DMS53 treated with DMSO at 0.1 percent for 48 hours (cell line): ENCODE results near the gene DLK1.

Source experiments
- DNase-seq: peaks from one replicate; lab custom pipeline; 2025; ENCODE audit not compliant: unreplicated experiment; lab: John Stamatoyannopoulos, UW

DLK1 gene

DNA sequence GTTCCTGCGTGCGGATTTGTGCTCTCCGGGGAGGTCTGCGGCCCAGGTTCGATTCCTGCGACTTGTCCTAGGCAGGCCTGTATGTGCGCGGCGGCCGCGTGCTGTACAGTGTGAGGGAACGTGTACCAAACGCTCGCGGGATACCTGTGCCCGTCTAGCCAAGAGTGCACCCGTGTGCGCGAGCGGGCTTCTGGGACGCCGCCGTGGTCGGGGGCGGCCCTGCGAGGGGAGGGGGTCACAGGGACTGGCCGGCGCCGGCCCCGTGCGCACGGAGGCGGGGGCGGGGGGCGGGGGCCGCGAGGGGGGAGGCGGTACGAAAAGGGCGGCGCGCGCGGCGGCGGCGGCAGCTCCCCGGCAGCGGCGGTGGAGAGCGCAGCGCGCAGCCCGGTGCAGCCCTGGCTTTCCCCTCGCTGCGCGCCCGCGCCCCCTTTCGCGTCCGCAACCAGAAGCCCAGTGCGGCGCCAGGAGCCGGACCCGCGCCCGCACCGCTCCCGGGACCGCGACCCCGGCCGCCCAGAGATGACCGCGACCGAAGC, at the start of gene DLK1:
TSS of gene DLK1 (plus strand) at position 343 of the 536 bp plus-strand sequence. CDS start at position 520, 177 bp downstream.
- no peak for DNase-seq

DNA sequence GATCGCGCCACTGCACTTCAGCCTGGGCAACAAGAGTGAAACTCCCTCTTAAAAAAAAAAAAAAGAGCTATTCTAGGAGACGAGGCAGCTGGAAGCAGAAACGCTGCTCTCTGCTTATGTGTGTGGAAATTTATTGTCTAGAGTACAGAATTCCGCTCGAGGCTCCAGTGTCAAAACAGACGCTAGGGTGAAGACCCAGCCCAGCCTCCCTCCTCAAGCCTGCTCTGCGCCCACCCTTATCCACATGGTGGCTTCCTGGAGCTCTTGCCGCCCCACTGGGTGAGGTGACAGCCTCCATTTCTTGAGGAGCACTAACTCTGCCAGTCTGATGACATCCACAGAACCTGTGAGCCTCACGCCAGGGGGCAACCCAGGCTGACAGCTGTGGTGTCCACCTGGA, 49.5 kb upstream of the DLK1 start:
- DNase-seq, result no peak

GRCh38 chr14:100677554-100678468, 48.9 kb upstream of the DLK1 start:
- no peak for DNase-seq

DNA sequence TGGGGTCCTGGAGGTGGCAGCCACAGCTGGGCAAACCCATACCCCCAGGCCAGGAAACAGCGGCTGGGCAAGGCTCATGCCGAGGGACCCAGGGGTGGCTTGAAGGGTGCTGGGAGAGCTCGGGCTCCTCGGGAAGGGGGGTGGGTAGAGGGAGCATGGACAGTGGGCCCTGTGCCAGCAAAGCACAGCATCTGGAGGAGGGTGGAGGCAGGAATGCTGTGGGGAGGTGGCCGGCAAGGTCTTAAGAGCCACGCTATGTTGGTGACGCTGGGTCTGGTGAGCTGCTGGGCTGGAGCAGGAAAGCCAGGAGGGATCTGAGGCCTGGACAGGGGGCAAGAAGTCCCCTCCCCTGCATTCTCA, 48.2 kb upstream of the DLK1 start:
- no peak for DNase-seq

GRCh38 chr14:100679153-100679552, 47.5 kb upstream of the DLK1 start:
- no peak for DNase-seq

DNA sequence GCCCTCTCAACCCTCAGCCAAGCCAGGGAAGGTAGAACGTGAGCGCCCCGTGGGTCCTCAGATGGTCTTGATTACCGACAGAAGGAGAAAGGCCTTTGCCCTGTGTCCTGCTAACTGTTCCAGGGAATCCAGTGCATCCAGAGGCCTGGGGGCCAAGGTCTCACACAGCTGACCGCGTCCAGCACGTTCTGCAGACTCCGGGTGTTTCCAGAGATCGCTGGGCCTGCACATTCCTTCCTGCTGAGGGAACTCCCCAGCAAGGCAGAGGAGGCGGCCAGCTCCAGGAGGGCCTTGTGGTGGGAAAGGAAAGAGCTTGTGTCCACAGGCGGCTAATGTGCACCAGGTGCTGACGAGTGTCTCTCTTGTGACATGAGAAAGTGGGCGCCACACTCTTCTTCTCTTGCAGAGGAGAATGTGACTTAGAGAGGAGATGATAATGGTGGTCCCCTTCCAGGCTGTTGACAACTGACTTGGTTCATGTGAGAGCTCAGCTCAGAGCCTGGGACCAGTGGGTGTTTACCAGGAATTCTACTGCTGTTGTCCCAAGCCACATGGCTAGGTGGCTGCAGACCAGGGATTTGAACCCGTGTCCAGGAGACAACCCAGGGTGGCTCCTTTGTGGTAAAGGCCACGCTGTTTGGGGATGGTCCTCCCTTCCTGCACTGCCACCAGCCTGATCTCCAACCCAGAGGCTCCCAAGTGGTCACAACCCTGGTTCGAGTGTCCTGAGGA, 46.8 kb upstream of the DLK1 start:
- no peak for DNase-seq

- no peak for DNase-seq
Measured at GRCh38 chr14:100680439-100681051, 46.1 kb upstream of the DLK1 start.

DNA sequence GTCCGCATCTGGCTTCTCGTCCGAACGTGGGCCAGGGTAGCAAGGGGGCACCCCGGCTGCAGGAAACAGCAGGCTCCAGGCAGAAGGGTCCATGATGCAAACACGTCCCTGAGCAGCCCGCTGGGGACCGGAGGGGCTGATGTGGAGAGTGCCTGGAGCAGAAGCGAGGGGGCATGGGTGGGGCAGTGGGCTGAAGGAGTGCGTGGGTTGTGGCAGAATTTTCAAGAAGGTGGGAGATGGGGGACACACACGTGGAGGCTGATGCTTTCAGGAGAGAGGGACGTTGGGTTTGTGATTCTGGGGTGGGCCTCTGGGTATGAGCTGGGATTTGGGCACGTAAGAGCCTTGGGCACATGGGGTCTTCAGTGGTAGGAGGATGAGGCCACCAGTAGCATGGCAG, 45.6 kb upstream of the DLK1 start:
- no peak for DNase-seq

DNA sequence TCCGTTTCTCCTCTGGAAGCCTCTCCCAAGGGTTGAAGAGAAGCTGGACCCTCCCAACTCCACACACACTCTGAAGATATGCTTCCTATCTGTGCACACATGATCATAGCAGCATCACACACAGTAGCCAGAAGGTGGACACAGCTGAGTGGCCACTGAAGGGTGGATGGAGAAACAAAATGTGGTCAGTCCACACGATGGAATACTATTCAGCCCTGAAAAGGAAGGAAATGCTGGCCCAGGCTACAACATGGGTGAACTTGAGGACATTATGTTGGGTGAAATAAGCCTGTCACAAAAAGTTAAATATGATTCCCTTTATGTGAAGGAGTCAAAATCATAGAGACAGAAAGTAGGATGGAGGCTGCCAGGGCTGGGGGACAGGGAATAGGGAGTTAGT, 43.9 kb upstream of the DLK1 start:
- DNase-seq, result no peak

DNA sequence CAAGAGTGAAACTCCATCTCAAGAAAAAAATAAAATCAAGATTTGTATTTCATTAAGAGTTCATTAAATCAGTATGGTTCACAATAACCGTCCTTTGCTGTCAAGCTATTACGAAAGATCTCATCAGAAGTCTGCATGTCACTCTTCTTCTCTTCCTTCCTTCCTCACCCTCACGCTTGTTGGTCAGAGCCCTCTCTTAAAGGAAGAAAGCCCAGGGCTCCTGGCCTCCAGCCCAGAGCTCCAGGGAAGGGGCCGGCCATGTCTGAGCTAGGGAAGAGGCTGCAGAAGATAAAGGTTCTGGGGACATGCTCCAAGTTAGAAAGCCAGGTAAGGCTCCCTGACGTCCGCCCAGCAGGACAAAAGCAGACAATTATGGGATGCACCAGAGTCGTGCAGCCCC, 43.1 kb upstream of the DLK1 start:
- no peak for DNase-seq

DNA sequence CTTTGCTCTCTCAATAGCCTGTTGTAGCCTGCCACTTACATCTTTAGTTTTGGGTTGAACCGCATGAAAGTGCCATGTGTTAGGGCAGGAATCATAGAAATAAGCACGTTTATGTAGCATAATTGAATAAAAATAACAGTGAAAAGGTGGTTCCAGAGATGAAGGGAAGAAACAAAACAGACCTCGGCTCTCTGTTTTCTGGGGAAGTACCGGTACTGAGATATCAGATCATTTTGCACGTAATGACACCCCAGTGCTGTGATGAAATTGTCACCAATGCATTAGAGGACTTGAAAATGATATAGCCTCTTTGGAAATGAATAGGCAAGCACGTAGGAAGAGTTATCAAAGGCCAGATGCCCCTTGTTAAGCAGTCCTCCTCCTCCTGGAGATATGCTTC, 42.5 kb upstream of the DLK1 start:
- DNase-seq, result no peak

DNA sequence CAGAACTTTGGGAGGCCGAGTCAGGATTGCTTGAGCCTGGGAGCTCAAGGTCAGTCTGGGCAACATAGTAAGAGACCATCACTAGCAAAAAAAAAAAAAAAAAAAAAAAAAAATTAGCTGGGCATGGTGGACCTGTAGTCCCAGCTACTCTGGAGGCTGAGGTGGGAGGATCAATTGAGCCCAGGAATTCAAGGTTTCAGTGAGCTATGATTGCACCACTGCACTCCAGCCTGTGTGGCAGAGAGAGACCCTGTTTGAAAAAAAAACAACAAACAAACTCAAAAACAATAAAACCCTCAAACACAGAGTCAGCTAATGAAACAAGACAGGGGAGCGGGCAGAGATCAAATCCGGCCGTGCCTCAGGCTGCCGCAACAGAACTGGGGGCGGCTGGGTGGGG, 41.7 kb upstream of the DLK1 start:
- DNase-seq, result no peak

- DNase-seq, result no peak
Measured at GRCh38 chr14:100686858-100687257, 39.8 kb upstream of the DLK1 start.

GRCh38 chr14:100687386-100687785, 39.3 kb upstream of the DLK1 start:
- no peak for DNase-seq

DNA sequence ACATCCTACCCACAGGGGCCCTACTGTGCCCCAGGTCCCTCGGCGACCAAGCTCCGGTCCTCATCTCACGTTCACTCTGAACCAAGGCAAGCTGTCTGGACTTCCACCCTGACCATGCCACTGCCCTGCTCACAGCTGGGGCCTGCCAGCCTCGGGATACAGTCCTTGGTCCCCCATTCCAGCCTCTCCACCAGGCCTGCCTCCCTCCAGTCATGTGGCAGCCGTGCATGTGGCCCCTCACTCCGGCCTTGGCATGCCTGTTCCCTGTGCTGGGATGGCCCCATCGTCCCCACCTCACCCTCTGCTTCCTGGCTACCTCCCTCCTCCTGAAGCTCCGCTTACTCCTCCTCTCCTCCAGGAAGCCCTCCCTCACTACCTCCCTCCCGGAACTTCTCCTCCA, 38.6 kb upstream of the DLK1 start:
- no peak for DNase-seq

DNA sequence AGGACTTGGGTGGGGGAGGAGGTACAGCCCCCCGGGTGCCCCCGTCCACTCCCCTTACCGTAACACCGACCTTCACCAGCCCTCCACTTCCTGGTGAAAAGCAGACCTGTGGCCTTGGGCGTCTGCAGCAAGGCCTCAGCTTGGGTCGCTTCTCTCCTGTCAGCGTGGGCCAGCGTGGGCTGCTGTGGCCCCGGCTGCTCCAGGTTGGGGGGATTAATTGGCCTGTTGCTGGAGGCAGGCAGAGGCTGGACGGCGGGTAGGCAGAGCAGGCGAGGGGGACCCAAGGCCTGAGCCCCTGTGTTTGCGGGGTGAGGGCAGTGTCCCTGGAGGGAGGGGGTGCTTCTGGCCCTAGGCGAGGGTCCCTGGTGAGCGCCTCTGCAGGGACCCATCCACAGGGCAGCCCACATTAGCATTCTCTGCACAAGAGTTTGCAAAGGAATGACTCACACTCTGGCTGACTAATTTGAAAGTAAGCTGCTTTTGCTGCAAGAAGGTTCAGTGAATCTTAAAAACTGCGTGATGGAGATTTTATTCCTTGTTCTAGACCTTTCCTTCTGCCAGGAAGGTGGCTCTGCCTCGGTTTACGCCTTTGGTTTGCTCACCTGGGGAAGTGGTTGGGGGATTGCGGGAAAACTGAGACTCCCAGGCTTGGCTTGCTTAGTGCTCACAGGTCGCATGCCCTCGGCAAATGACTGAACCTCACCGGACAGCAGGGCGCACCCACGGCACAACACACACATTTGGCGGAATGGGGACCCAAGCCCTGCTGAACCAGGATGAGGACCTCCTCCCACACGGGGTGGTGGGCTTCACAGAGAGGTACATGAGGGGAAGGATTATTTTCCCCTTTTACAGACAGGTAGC, 37.9 kb upstream of the DLK1 start:
- DNase-seq, result no peak

GRCh38 chr14:100690672-100691071, 36.0 kb upstream of the DLK1 start:
- DNase-seq, result no peak

DNA sequence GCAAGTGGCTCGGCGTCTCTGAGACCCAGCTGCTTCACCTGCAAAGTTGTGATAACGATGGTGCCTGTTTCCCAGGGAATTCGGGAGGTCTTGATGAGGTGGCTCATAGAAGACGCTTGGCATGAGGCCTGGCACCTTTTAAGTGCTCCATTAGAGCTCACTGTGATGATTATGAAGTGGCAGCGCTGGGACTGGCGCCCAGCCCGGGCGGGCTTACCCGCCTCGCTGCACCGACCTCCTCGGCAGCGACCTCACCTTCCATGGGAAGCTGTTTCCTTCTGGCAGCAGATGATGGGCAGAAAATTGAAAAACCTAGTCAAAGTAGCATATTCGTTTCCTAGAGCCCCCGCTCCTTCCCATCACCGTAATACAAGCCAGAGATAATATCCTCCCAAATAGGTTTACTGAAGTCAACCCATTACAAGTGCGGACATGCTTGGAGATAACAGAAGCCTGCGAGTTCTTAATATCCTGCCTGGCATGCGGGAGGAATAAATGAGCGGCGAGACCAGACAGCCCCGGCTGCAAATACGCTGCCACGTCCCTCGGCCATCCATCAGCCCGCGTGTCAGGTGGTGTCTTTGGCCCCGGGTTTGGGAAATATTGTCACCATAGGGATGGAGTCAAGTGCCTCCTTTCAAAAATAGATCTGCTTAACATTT, 35.2 kb upstream of the DLK1 start:
- no peak for DNase-seq

GRCh38 chr14:100692256-100692655, 34.4 kb upstream of the DLK1 start:
- no peak for DNase-seq

DNA sequence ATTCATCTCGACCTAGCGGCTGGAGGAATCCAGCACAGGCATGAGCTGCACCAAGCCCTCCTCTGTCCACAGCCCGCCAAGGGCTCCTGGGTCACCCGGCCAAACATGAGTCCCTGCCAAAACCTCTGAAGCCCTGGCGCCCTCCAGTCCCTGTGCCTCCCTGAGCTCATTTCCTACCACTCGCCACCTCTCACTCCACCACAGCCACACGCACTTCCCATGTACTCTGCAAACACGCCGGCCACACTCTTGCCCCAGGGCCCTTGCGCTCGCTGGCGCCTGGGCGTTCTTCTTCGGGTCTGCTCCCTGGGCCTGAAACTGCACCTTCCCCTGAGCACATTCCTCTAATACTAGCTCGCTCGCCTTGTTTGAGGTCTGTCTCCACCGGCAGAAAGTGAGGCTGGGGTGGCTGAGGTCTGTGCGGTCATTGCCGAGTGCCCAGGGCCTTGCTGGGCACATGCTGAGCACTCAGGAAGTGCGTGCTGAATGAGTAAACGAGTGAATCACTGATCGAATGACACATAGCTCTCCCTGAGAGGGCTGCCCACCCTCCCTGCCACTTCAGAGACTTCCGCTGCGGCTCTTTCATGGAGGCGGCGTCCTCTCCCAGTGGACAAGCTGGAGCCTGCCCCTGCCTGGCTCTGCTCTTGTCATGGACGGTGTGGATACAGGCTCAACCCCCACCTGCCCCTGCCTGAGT, 33.7 kb upstream of the DLK1 start:
- peak; percentile 14 for DNase-seq
